Measurements from ENCODE around the gene CDC42BPB. TPM values are rescaled to one million over a fixed set of nuclear protein-coding genes. Genes with fewer than 3 reads are reported as not detected.

CDC42BPB gene
- total RNA-seq, 1 donor from 2014 or later: 102 TPM

DNA sequence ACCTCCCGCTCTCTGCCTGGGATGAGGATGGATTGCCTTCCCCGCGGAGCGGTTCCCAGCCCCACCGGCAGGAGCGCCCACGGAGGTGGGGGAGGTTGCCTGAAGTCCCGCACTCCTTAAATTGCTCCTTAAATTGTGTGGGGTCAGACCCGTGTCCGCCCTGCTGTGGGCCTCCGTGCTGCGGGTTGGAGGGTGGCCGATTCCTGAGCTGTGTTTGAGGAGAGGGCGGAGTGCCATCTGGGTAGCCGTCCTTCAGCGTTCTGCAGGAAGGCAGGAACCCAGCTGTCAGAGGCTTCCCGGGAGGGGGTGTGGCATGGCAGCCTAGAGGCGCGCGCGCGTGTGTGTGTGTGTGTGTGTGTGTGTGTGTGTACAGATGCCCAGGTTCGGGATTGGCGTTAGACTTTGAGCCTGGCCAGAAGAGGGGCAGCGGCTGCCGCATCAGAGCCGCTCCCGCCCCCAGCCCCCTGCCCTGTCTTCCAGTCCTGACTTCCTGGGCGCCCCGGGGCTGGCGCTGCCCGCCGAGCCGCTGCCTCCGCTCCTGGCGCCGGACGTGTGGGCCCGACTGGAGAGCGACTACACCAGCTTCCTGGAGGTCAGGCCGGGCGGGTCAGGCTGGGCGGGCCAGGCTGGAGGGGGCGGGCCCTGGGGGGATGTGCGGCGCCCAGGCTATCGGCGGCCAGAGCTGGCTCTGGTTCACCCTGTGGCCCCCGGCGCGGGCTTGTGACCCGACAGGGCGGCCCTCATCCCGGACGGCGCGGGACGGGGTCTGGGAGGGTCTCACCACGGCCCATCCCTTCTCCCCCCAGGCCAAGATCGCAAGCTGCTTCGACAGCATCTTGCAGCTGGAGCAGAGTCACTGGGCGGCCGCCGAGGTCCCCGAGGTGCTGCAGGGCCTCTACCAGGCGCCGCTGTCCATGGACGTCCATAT is 46.4 kb upstream of the CDC42BPB start:
- ATAC-seq: peak; percentile 63
- intact Hi-C loops (cut with DNase I): loop anchor here (10.0 kb wide), 2 partner anchors 81 to 191 kb away; no protein-coding TSS in a partner anchor
- Histone ChIP-seq H3K27ac (no peak overlapping the region), H3K27me3 (peaks cover 34% of the 10 kb centered on the region), H3K4me3 (peak overlapping the region; percentile 30), H3K9me3 (no peaks in the 10 kb centered on the region), H3K36me3 (no peaks in the 10 kb centered on the region), H3K4me1 (peaks cover 24% of the 10 kb centered on the region)
- TF ChIP-seq, protein P1, sequence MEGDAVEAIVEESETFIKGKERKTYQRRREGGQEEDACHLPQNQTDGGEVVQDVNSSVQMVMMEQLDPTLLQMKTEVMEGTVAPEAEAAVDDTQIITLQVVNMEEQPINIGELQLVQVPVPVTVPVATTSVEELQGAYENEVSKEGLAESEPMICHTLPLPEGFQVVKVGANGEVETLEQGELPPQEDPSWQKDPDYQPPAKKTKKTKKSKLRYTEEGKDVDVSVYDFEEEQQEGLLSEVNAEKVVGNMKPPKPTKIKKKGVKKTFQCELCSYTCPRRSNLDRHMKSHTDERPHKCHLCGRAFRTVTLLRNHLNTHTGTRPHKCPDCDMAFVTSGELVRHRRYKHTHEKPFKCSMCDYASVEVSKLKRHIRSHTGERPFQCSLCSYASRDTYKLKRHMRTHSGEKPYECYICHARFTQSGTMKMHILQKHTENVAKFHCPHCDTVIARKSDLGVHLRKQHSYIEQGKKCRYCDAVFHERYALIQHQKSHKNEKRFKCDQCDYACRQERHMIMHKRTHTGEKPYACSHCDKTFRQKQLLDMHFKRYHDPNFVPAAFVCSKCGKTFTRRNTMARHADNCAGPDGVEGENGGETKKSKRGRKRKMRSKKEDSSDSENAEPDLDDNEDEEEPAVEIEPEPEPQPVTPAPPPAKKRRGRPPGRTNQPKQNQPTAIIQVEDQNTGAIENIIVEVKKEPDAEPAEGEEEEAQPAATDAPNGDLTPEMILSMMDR (IDR thresholded peaks at IDR 0.05): peak; percentile 24
- DNase-seq: peak; percentile 82

DNA sequence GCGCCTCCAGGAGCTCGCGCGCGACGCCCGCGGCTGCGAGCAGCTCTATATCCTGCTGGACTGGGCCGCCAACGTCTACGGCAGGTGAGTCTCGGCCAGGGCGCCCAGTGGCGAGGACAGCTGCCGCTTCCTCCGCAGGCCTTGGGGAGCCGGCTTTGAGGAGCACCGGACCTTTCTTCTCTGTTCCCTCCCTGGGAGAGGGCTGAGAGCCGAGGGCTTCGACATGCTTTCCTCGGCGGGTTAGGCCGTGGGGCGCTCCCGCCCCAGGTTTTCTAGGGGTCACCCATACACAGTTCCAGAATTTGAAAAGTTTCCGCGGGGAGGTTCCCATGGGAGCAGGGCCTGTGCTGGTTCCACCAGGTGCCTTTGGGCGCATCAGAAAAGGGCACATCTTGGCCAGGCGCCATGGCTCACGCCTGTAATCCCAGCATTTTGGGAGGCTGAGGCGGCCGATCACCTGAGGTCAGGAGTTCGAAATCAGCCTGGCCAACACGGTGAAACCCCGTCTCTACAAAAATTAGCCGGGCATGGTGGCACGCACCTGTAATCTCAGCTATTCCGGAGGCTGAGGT is 45.4 kb upstream of the CDC42BPB start:
- intact Hi-C loops (cut with DNase I): loop anchor here (10.0 kb wide), 2 partner anchors 82 to 192 kb away; no protein-coding TSS in a partner anchor
- H3K4me1 ChIP-seq: peaks cover 24% of the 10 kb centered on the region
- peaks cover 34% of the 10 kb centered on the region for H3K27me3 ChIP-seq
- ATAC-seq: no peak
- H3K9me3 ChIP-seq: no peaks in the 10 kb centered on the region
- H3K4me3 ChIP-seq: no peak overlapping the region
- H3K36me3 ChIP-seq: no peaks in the 10 kb centered on the region
- no peak overlapping the region for H3K27ac ChIP-seq
- TF ChIP-seq, protein P1 (IDR thresholded peaks at IDR 0.05): no peak
- DNase-seq: no peak

DNA sequence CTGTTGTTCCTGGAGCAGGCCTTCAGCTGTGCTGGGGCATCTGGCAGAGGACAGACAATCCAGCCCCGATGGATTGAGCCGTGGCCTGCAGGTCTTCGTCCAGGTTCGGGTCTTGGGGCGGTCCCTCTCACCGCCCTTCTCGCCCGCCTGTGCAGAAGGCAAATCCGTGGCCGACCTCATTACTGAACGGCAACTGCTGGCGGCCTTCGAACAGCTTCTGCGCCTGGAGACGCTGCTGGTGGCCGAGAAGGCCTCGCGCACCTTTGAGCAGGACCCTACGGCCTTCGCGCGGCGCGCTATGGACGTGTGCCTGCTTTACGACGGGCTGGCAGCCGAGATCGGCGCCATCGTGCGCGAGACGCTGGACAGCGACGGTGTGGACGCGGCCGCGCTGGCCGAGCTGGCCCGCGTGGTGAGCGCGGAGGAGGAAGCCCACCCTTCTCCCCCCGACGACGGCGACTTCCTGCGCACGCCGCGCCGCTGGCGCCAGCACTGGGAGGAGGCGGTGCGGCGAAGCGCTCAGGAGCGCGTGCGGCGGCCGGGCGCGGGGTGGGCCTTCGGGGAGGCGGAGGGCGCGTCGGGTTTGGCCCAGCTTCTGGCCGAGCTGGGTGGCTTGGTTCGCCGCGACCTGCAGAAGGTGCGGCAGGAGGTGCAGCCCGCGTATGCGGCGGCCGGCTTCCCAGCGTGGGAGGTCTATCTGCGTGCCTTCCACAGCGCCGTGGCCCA is 44.8 kb upstream of the CDC42BPB start:
- Histone ChIP-seq H3K36me3 (no peaks in the 10 kb centered on the region), H3K9me3 (no peaks in the 10 kb centered on the region), H3K4me1 (peaks cover 24% of the 10 kb centered on the region), H3K27ac (no peak overlapping the region), H3K4me3 (no peak overlapping the region), H3K27me3 (peaks cover 34% of the 10 kb centered on the region)
- TF ChIP-seq, protein P1 (IDR thresholded peaks at IDR 0.05): no peak
- intact Hi-C loops (cut with DNase I): loop anchor here (10.0 kb wide), 2 partner anchors 83 to 193 kb away; no protein-coding TSS in a partner anchor
- DNase-seq (no peak), ATAC-seq (no peak)

DNA sequence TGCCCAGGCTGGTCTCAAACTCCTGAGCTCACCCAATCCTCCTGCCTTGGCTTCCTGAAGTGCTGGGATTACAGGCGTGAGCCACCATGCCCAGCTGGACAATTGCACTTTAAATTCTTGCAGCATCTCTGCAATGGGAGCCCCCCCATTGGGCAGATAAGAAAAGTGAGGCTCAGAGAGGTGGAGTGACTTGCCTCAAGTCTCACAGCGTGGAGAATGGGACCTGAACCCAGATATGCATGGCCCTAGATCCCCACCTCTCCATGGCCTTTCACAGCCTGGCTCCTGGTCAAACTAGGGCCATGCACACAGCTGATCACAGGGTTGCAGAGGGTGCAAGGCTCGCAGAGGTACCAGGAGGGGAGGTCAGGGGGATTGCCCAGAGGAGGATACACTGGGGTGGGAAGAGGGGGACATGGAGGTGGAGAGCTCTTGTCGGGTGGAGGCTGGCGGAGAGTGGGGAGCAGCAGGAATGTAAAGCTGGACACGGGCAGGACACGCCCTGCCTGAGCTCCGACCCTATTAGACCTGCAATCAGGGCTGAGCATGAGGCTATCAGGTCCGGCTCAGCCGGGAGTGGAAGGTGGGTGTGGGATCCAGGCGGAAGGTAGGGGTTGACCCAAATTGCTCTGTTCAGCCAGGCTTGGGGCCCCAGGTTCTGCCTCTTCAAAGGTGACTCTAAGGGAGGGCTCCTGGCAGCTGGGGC is 44.1 kb upstream of the CDC42BPB start:
- Histone ChIP-seq H3K4me1 (peaks cover 24% of the 10 kb centered on the region), H3K9me3 (no peaks in the 10 kb centered on the region), H3K27ac (no peak overlapping the region), H3K27me3 (peaks cover 34% of the 10 kb centered on the region), H3K4me3 (no peak overlapping the region), H3K36me3 (no peaks in the 10 kb centered on the region)
- DNase-seq: no peak
- TF ChIP-seq, protein P1 (IDR thresholded peaks at IDR 0.05): no peak
- intact Hi-C loops (cut with DNase I): loop anchor here (10.0 kb wide), 2 partner anchors 83 to 193 kb away; no protein-coding TSS in a partner anchor
- no peak for ATAC-seq

Measured in upper lobe of right lung (tissue), 1 donor.